ENCODE measurements around the gene UFM1.
"Not testable (repeated sequence)": the region's sequence is repeated elsewhere in the genome, so short reads cannot be mapped to it uniquely, and the experiment has no call there.

Gene UFM1

GRCh38 chr13:38366954-38367645 lies 17.4 kb downstream of the UFM1 start:
- no peak for DNase-seq

GRCh38 chr13:38369058-38369457 lies 19.4 kb downstream of the UFM1 start:
- no peak for DNase-seq

- DNase-seq: not testable (repeated sequence)
Measured at GRCh38 chr13:38370096-38370495, 20.4 kb downstream of the UFM1 start.

GRCh38 chr13:38372820-38373383 lies 23.3 kb downstream of the UFM1 start:
- no peak for DNase-seq

GRCh38 chr13:38376546-38376945 lies 26.9 kb downstream of the UFM1 start:
- DNase-seq: no peak

GRCh38 chr13:38381890-38382289 lies 32.2 kb downstream of the UFM1 start:
- no peak for DNase-seq

- no peak for DNase-seq
Measured at GRCh38 chr13:38382946-38383345, 33.3 kb downstream of the UFM1 start.

GRCh38 chr13:38384171-38384570 lies 34.5 kb downstream of the UFM1 start:
- no peak for DNase-seq

GRCh38 chr13:38385153-38385891 lies 35.7 kb downstream of the UFM1 start:
- DNase-seq: no peak

- DNase-seq: no peak
Measured at GRCh38 chr13:38386421-38386820, 36.8 kb downstream of the UFM1 start.

- no peak for DNase-seq
Measured at GRCh38 chr13:38391341-38391740, 41.7 kb downstream of the UFM1 start.

- DNase-seq: no peak
Measured at GRCh38 chr13:38394777-38395496, 45.3 kb downstream of the UFM1 start.

- DNase-seq: no peak
Measured at GRCh38 chr13:38395497-38395788, 45.8 kb downstream of the UFM1 start.

- no peak for DNase-seq
Measured at GRCh38 chr13:38398711-38399493, 49.3 kb downstream of the UFM1 start.

- DNase-seq: no peak
Measured at GRCh38 chr13:38399535-38399934, 49.9 kb downstream of the UFM1 start.

- no peak for DNase-seq
Measured at GRCh38 chr13:38401276-38401675, 51.6 kb downstream of the UFM1 start.

GRCh38 chr13:38405216-38405615 lies 55.6 kb downstream of the UFM1 start:
- no peak for DNase-seq

- DNase-seq: no peak
Measured at GRCh38 chr13:38409771-38410170, 60.1 kb downstream of the UFM1 start.

- no peak for DNase-seq
Measured at GRCh38 chr13:38412266-38412665, 62.6 kb downstream of the UFM1 start.
